Fibroblast of mammary gland (primary cell): ENCODE results near the gene TGM3.

Experiments
- DNase-seq: peaks from one replicate; pipeline ENCODE4 v3.0.0-alpha.2; 2010; ENCODE audit warnings: low read depth
- H3K4me3 ChIP-seq: 2 replicates; pipeline ENCODE4 v1.5.1; 2011; ENCODE audit warnings: low read depth, mild to moderate bottlenecking, low read length, moderate library complexity; ENCODE audit not compliant: control insufficient read depth
- CTCF ChIP-seq: conservative IDR thresholded peaks from 2 replicates; pipeline ENCODE4 v1.5.1; 2011; ENCODE audit warnings: low read depth, low read length, inconsistent platforms; ENCODE audit not compliant: control insufficient read depth, insufficient read depth

The TGM3 gene

GRCh38 chr20:2374346-2375125, 78.7 kb downstream of the TGM3 start:
- no peak for TF ChIP-seq CTCF
- no peak overlapping the region for H3K4me3 ChIP-seq
- no peak for DNase-seq

- no peak overlapping the region for H3K4me3 ChIP-seq
- TF ChIP-seq CTCF = no peak
- no peak for DNase-seq
Measured at GRCh38 chr20:2378893-2379292, 83.1 kb downstream of the TGM3 start.

- no peak overlapping the region for H3K4me3 ChIP-seq
- DNase-seq = no peak
- no peak for TF ChIP-seq CTCF
Measured at GRCh38 chr20:2379511-2380229, 83.9 kb downstream of the TGM3 start.

GRCh38 chr20:2380601-2381000, 84.8 kb downstream of the TGM3 start, which contains the start of gene TGM6:
TSS of gene TGM6 (plus strand) at chr20:2380901. CDS start at chr20:2380969, 68 bp downstream.
- H3K4me3 ChIP-seq = no peak within 1 kb of the TSS
- no peak for DNase-seq
- no peak for TF ChIP-seq CTCF

- H3K4me3 ChIP-seq = no peak overlapping the region
Measured at GRCh38 chr20:2381303-2381702, 85.5 kb downstream of the TGM3 start.

GRCh38 chr20:2382833-2383232, 87.0 kb downstream of the TGM3 start:
- DNase-seq = no peak
- no peak for TF ChIP-seq CTCF
- no peak overlapping the region for H3K4me3 ChIP-seq

More at GRCh38 chr20:2381303-2381702, 85.5 kb downstream of the TGM3 start:
- no peak for DNase-seq
- TF ChIP-seq CTCF = no peak

GRCh38 chr20:2385026-2385425, 89.2 kb downstream of the TGM3 start:
- no peak for DNase-seq
- no peak for TF ChIP-seq CTCF
- H3K4me3 ChIP-seq = no peak overlapping the region
